GM19035 (cell line): ENCODE data around the gene RREB1.

ENCODE experiments used
- ATAC-seq: cut with Tn5 transposase; IDR thresholded peaks from one replicate; pipeline ENCODE4 v1.9.1; 2021; ENCODE audit not compliant: unreplicated experiment

Gene RREB1

DNA sequence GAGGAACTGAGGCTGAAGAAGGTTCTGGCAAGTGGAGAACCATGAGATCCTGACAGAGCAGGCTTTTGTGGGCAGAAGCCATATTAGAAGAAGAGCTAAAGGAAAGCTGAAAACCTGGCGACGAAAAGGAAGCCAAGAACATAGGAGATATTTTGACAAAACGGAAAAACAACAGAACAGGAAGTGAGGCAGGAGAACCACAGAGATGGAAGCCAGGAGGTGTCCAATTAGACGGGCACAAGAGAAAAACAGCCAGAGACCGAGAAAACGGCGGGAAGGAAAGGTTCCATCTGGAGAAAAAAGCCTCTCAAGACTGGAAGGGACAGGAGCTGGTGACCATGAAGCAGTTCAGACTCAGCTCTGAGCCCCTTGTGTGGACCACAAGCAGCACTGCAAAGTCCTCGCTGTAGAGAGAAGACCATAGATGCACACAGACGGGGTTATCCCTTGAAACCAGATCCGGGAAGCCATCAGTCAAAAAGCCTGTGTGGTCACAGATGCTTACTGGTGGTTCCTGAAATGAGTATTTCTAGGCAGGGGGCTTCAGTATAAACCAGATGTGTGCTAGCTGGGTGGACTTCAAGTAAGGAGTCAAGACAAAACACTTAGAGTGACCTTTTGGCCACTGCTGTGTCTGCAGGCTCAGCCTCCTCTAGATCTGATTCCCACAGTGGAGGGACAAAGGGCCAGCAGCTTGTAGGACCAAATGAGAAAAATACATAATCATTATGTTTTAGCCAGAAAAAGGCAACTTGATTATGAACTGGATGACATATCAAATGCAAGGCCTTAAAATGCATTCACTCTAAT is 174.5 kb downstream of the RREB1 start:
- ATAC-seq, result no peak

DNA sequence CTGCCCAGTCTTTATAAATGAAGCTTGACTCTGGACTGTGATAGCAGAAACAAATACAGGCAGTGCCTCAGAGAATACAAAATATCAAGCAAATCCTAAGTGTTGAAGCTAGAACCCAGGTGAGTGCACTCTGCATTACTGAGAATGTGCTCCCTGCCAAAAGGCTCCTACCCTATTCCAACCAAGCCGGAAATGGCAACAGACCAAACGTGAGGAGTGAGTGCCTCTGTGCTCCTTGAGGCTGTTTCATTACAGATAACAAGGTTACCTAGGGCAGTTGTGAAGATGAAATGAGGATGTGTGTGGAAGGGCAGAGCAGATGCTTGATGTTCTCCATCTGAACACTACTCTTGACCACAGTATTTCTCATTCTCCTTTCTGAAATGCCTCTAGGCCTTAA is 175.9 kb downstream of the RREB1 start:
- no peak for ATAC-seq

DNA sequence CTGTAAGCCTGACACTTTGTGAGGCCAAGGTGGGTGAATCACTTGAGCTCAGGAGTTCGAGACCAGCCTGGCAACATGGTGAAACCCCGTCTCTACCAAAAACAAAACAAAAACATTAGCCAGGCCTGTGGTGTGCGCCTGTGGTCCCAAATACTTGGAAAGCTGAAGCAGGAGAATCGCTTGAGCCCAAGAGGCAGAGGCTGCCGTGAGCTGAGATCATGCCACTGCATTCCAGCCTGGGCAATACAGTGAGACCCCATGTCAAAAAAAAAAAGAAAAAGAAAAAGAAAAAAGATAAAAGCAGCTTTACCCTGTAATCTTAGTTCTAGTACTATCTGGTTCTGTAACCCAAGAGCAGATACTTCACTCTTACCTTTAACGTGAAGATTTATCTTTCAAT is 177.7 kb downstream of the RREB1 start:
- no peak for ATAC-seq

DNA sequence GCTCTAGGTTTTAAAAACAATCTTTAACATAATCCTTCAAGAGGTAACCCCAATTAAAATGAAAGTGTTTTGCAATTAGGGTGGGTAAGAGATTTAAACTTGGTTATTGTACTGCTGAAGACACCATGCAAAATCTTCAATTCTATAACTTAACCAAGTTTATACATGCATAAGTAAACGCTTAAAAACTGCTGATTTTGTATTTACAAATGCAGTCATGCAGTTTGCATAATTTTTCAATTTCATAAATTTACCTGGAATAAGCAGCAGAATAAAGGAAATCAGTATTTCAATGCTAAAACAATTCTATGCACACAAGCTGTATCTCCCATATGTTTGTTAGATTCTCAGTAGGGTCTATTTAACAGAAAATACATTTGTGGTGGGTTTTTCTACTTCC is 182.3 kb downstream of the RREB1 start:
- ATAC-seq, result no peak

DNA sequence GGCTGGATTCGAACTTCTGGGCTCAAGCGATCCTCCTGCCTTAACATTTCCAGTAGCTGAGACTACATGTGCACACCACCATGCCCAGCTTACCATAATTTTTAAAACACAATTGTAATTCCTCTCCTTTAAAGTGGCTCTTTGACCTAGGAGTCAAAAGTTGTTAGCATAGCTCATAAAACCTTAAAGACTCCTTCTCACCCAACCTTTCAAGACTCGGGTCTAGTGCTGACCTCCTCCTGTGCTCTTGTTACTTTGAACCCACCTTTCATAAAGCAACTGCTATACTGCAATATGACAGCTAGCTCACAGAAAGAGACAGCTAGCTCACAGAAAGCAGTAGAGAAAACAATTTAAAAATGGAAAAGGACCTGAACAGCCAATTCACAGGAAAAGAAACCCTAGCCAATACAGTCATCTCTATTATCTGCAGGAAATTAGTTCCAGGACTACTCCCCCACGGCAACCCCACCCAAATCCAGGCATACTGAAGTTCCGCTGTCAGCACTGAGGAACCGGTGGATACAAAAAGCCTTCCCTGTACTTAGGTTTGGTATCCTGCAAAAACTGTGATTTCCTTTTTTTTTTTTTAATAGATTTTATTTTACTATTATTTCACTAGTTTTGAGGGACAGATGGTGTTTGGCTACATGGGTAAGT is 185.0 kb downstream of the RREB1 start:
- no peak for ATAC-seq

DNA sequence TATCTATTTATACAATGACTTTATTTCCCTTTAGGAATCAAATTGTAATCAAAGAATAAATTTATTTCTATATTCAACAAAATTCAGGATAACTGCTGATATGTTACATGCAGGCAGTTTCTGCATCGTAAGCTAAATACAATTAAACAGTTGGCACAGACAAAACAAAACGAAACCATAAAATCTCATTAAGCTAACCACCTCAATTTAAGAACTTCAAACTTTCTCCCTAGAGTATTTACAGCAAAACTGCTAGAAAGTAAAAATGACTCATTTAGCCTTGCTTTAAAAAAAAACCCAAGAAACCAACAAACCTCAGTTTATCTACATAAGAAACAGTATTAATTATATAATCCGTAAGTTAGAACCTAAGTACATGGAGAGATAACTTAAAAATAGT is 188.2 kb downstream of the RREB1 start:
- ATAC-seq, result no peak

DNA sequence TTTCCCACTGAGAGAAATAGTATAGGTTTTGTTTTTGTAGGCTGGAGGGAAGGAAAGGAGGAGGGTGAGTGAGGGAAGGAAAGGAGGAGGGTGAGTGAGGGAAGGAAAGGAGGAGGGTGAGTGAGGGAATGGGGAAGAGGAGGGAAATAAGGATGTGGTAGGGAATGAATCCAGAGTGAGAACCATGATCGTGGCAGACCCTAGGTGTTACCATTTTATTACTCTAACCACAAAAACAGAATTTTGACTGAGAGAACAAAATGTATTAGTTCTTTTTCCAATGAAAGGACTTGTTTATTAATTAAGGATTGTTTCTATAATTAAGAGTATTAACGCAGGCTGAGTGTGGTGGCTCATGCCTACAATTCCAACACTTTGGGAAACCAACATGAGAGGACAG is 188.8 kb downstream of the RREB1 start:
- ATAC-seq, result no peak

DNA sequence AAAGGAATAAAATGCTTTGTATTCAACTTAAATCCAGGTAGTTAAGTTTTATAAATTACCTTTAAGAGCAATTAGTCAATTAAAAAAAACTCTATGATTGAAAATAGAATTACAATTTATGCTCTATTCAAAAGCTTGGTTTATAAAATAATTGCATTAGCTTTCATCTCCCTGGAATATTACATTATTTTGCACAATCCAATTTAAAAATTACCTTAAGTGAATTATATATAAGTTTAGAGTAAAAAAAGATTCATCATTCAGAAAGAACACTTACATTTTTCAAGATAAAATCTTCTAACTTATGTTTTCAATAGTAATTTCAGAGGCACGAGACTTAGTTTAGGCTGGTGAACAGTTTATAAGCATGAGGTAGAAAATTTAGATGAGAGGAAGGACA is 190.4 kb downstream of the RREB1 start:
- ATAC-seq, result no peak

DNA sequence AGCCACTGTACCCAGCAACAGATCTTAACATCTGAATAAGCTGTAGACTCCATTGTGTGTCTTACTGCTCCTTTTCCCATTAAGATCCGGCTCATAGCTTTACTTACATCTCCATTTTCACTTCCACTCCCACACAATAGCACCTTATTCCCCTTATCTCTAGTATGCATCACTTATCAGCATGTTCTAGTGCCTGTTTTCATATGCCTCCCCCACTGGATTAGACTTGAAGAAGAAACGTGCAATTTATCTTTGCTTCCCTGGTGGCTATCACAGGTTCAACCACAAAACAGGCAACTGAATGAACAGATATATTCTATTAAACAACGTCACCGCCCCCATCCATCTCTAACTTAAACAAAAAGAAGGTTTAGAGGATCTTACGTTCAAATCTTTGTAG is 193.2 kb downstream of the RREB1 start:
- no peak for ATAC-seq
